SK-N-SH (cell line): ENCODE results near the gene SLC17A7. TPM values are rescaled to one million over a fixed set of nuclear protein-coding genes. Genes with fewer than 3 reads are reported as not detected.

Experiments
- CTCF ChIA-PET: fragments of 300-600, 350-600 bp; formaldehyde crosslinking; extraction: SDS; loops from one replicate; lab custom pipeline; 2021; lab: Yijun Ruan, JAX
- POLR2A ChIA-PET: fragments of 350-600 bp; sonication (Branson Sonifier 250); formaldehyde crosslinking; extraction: SDS; loops from one replicate; lab custom pipeline; 2020; ENCODE audit warnings: antibody characterized with exemption, inconsistent platforms; lab: Yijun Ruan, JAX
- DNase-seq: peaks from one replicate; pipeline ENCODE4 v3.0.0; 2012
- H2AFZ ChIP-seq: fragments of 200-600 bp; sonication (generic); 2 replicates; pipeline ENCODE4 v1.8.1; 2016; ENCODE audit warnings: antibody characterized with exemption, mild to moderate bottlenecking, low read depth
- H3F3A ChIP-seq: fragments of 200-600 bp; sonication (generic); replicated peaks from 2 replicates; pipeline ENCODE3; 2016; ENCODE audit warnings: antibody characterized with exemption, mild to moderate bottlenecking; ENCODE audit not compliant: insufficient read depth
- H3K27ac ChIP-seq, 2 experiments: fragments of 200-500 bp in 1 of 2; fragments of 200-600 bp in 1 of 2; sonication (Bioruptor generic) in 1 of 2; sonication (generic), shearing (Covaris generic) in 1 of 2; 2 replicates each; pipeline versions ENCODE4 v1.5.1 to v1.6.1; 2014 to 2016; ENCODE audit warnings: low read depth in 2 of 2, inconsistent platforms in 1 of 2, low read length in 1 of 2, mild to moderate bottlenecking in 1 of 2, mixed read lengths in 1 of 2
- H3K27me3 ChIP-seq: fragments of 200-600 bp; sonication (generic), shearing (Covaris generic); 2 replicates; pipeline ENCODE4 v1.6.1; 2016; ENCODE audit warnings: mixed run types; ENCODE audit not compliant: insufficient read depth
- H3K36me3 ChIP-seq, 2 experiments: fragments of 200-500 bp in 1 of 2; fragments of 200-600 bp in 1 of 2; sonication (Bioruptor generic) in 1 of 2; sonication (generic) in 1 of 2; replicated peaks in 1 of 2; 2 replicates each; pipeline versions ENCODE3 to v1.5.1; 2014 to 2016; ENCODE audit warnings: low read length in 1 of 2, mild to moderate bottlenecking in 1 of 2; ENCODE audit not compliant: insufficient read depth in 2 of 2, control insufficient read depth in 1 of 2
- H3K4me1 ChIP-seq, 2 experiments: fragments of 200-500 bp in 1 of 2; fragments of 200-600 bp in 1 of 2; sonication (Bioruptor generic) in 1 of 2; sonication (generic), shearing (Covaris generic) in 1 of 2; 2 replicates each; pipeline versions ENCODE4 v1.5.1 to v1.6.1; 2014 to 2016; ENCODE audit warnings: low read depth in 1 of 2, low read length in 1 of 2, mixed run types in 1 of 2; ENCODE audit not compliant: insufficient read depth in 2 of 2, control insufficient read depth in 1 of 2
- H3K4me2 ChIP-seq: fragments of 200-600 bp; sonication (generic), shearing (Covaris generic); 2 replicates; pipeline ENCODE4 v1.6.1; 2017; ENCODE audit warnings: mixed run types
- H3K4me3 ChIP-seq, 2 experiments: fragments of 200-500 bp in 1 of 2; fragments of 200-600 bp in 1 of 2; sonication (Bioruptor generic) in 1 of 2; sonication (generic), shearing (Covaris generic) in 1 of 2; 2 replicates each; pipeline versions ENCODE4 v1.5.1 to v1.8.1; 2014 to 2016; ENCODE audit warnings: low read depth in 2 of 2, inconsistent platforms in 1 of 2, low read length in 1 of 2, mild to moderate bottlenecking in 1 of 2, mixed read lengths in 1 of 2, moderate library complexity in 1 of 2
- H3K79me2 ChIP-seq: fragments of 200-600 bp; sonication (generic); 2 replicates; pipeline ENCODE4 v1.8.1; 2017; ENCODE audit warnings: mild to moderate bottlenecking; ENCODE audit not compliant: insufficient read depth
- H3K9ac ChIP-seq: fragments of 200-600 bp; sonication (generic); 2 replicates; pipeline ENCODE4 v1.6.1; 2017; ENCODE audit warnings: mixed run types
- H3K9me2 ChIP-seq: fragments of 200-600 bp; sonication (generic); 2 replicates; pipeline ENCODE4 v1.6.1; 2017; ENCODE audit warnings: mixed run types
- H3K9me3 ChIP-seq: fragments of 200-600 bp; sonication (generic); 2 replicates; pipeline ENCODE4 v1.6.1; 2017; ENCODE audit warnings: mixed run types, mild to moderate bottlenecking, moderate library complexity
- H4K20me1 ChIP-seq: fragments of 200-600 bp; sonication (generic); 2 replicates; pipeline ENCODE4 v1.6.1; 2017; ENCODE audit warnings: mild to moderate bottlenecking, mixed run types; ENCODE audit not compliant: insufficient read depth
- EZH2phosphoT487 ChIP-seq: fragments of 200-600 bp; sonication (generic); IDR thresholded peaks from 2 replicates; pipeline ENCODE4 v1.6.1; 2017; ENCODE audit warnings: low read depth, mixed run types, mild to moderate bottlenecking, antibody characterized with exemption, moderate library complexity, borderline replicate concordance
- FOSL2 ChIP-seq: IDR thresholded peaks from 2 replicates; pipeline ENCODE4 v1.4.0; 2012; ENCODE audit warnings: low read depth, mild to moderate bottlenecking, moderate library complexity, borderline replicate concordance
- FOXJ3 ChIP-seq: sonication (generic); formaldehyde crosslinking; IDR thresholded peaks from 2 replicates; pipeline ENCODE4 v1.5.1; 2020; ENCODE audit warnings: mild to moderate bottlenecking, missing genetic modification reagents
- MAX ChIP-seq: IDR thresholded peaks from 2 replicates; pipeline ENCODE4 v1.4.0; 2012; ENCODE audit warnings: low read depth
- MEF2A ChIP-seq: IDR thresholded peaks from 2 replicates; pipeline ENCODE4 v1.4.0; 2012; ENCODE audit warnings: low read depth, borderline replicate concordance
- POLR2AphosphoS5 ChIP-seq: IDR thresholded peaks from 2 replicates; pipeline ENCODE4 v1.6.1; 2012; ENCODE audit warnings: low read depth, low read length
- TAF1 ChIP-seq: IDR thresholded peaks from 2 replicates; pipeline ENCODE4 v1.6.1; 2012; ENCODE audit warnings: low read depth, mild to moderate bottlenecking, low read length, moderate library complexity, borderline replicate concordance
- TEAD4 ChIP-seq: IDR thresholded peaks from 2 replicates; pipeline ENCODE4 v1.4.0; 2012; ENCODE audit warnings: mild to moderate bottlenecking, borderline replicate concordance; ENCODE audit not compliant: insufficient read depth
- USF1 ChIP-seq: IDR thresholded peaks from 2 replicates; pipeline ENCODE4 v1.4.0; 2012; ENCODE audit warnings: low read depth, borderline replicate concordance
- USF2 ChIP-seq: fragments of 150-350 bp; IDR thresholded peaks from 2 replicates; pipeline ENCODE4 v1.6.1; 2017; ENCODE audit warnings: antibody characterized with exemption, low read length, low read depth, borderline replicate concordance
- WGBS: methylation state at CpG from one replicate; pipeline ENCODE4 v1.1.6; 2017; ENCODE audit warnings: low lambda C conversion rate; 5-methylcytosine and 5-hydroxymethylcytosine counted together
- polyA plus RNA-seq, 3 experiments: library from polyadenylated mRNA; depleted of rRNA; stranded (reverse); fragments of >200 nt; gene quantifications; 2 replicates each; pipeline ENCODE4 v1.2.3, GENCODE V29; 2012

The SLC17A7 gene
- polyA plus RNA-seq, 1 of the 3 experiments (the other 2 are of a cell fraction) = 0.59 TPM

GRCh38 chr19:49407482-49408015 lies 33.8 kb downstream of the SLC17A7 start:
- H3F3A ChIP-seq = no peaks in the 10 kb centered on the region
- H3K27ac ChIP-seq = no peak overlapping the region
- no peak overlapping the region for H3K4me2 ChIP-seq
- no peaks in the 10 kb centered on the region for H3K36me3 ChIP-seq
- no peaks in the 10 kb centered on the region for H3K9me3 ChIP-seq
- no peaks in the 10 kb centered on the region; a peak in 2 of 4 replicates for H3K4me1 ChIP-seq
- CTCF ChIA-PET = interaction anchor here (1.4 to 17.5 kb wide), 2 partner anchors 16 to 106 kb away, joined by 5 to 108 read pairs; no protein-coding TSS in a partner anchor
- H2AFZ ChIP-seq = no peak overlapping the region
- WGBS = 87% methylated on average over 16 of the region's 16 CpGs
- no peaks in the 10 kb centered on the region for H3K9me2 ChIP-seq
- no peak overlapping the region for H3K4me3 ChIP-seq
- no peak overlapping the region for H3K9ac ChIP-seq
- no peaks in the 10 kb centered on the region for H4K20me1 ChIP-seq
- no peaks in the 10 kb centered on the region for H3K27me3 ChIP-seq
- DNase-seq = no peak
- no peak for TF ChIP-seq MEF2A
- no peak for TF ChIP-seq POLR2AphosphoS5
- no peak for TF ChIP-seq TAF1
- no peak for TF ChIP-seq USF2
- TF ChIP-seq FOXJ3 (CRISPR knock-in tag) = no peak
- TF ChIP-seq USF1 = no peak
- TF ChIP-seq MAX = no peak
- POLR2A ChIA-PET = no interaction called here
- no peaks in the 10 kb centered on the region for H3K79me2 ChIP-seq

GRCh38 chr19:49407079-49407478 lies 34.2 kb downstream of the SLC17A7 start:
- H2AFZ ChIP-seq = no peak overlapping the region

More at GRCh38 chr19:49407079-49407478, 34.2 kb downstream of the SLC17A7 start:
- H3F3A ChIP-seq = no peaks in the 10 kb centered on the region
- H3K9me3 ChIP-seq = no peaks in the 10 kb centered on the region
- no peaks in the 10 kb centered on the region; a peak in 2 of 4 replicates for H3K4me1 ChIP-seq
- POLR2A ChIA-PET = no interaction called here
- no peaks in the 10 kb centered on the region for H3K79me2 ChIP-seq
- DNase-seq = no peak
- H3K27ac ChIP-seq = no peak overlapping the region
- CTCF ChIA-PET = interaction anchor here (1.2 to 17.5 kb wide), 3 partner anchors 15 to 106 kb away, joined by 3 to 108 read pairs (median 5); no protein-coding TSS in a partner anchor
- WGBS = 53% methylated on average over 5 of the region's 7 CpGs
- no peak overlapping the region for H3K4me3 ChIP-seq
- no peak overlapping the region for H3K4me2 ChIP-seq
- no peak overlapping the region for H3K9ac ChIP-seq
- H3K9me2 ChIP-seq = no peaks in the 10 kb centered on the region
- no peaks in the 10 kb centered on the region for H3K36me3 ChIP-seq
- H4K20me1 ChIP-seq = no peaks in the 10 kb centered on the region
- TF ChIP-seq TEAD4 = no peak
- no peak for TF ChIP-seq USF2
- TF ChIP-seq FOSL2 = no peak
- TF ChIP-seq EZH2phosphoT487 = no peak
- TF ChIP-seq FOXJ3 (CRISPR knock-in tag) = no peak
- TF ChIP-seq, all 33 proteins: peak for 0
- H3K27me3 ChIP-seq = no peaks in the 10 kb centered on the region
